Activated T-cell treated with anti-CD3 and anti-CD28 coated beads, Interleukin-2, amount 50 U/mL, for 72 hours (primary cell): Measurements from ENCODE around the gene FRMD6. TPM values are rescaled to one million over a fixed set of nuclear protein-coding genes. Genes with fewer than 3 reads are reported as not detected.
A peak's percentile ranks its signal among the peaks of the same experiment; 100 is the strongest.

Experiments
- ATAC-seq, 2 donors: fragments of 150-1000 bp; cut with Tn5 transposase; replicated peaks in 1 of 2; 2 replicates each; pipeline ENCODE4 v1.10.0; 2021; ENCODE audit warnings: moderate library complexity in 2 of 2, mild to moderate bottlenecking in 1 of 2
- DNase-seq, 2 donors: peaks; one replicate each; pipeline ENCODE4 v3.0.0; 2021 to 2022; ENCODE audit warnings: mixed read lengths in 1 of 2
- H3K27ac Mint-ChIP-seq: one replicate; pipeline ENCODE4 v1.8.0; 2022; ENCODE audit warnings: mild to moderate bottlenecking, moderate library complexity, mixed read lengths
- H3K27me3 Mint-ChIP-seq: one replicate; pipeline ENCODE4 v1.8.0; 2022; ENCODE audit warnings: low read depth, mixed read lengths
- H3K36me3 Mint-ChIP-seq, 2 donors: one replicate each; pipeline ENCODE4 v1.8.0; 2022; ENCODE audit warnings: mixed read lengths in 2 of 2, mild to moderate bottlenecking in 1 of 2; ENCODE audit not compliant: insufficient read depth in 2 of 2
- H3K4me1 Mint-ChIP-seq: one replicate; pipeline ENCODE4 v1.8.0; 2022; ENCODE audit warnings: low read depth, mixed read lengths
- H3K4me3 Mint-ChIP-seq, 2 donors: one replicate each; pipeline ENCODE4 v1.8.0; 2022; ENCODE audit warnings: mild to moderate bottlenecking in 2 of 2, mixed read lengths in 2 of 2, moderate library complexity in 2 of 2
- H3K9me3 Mint-ChIP-seq, 2 donors: one replicate each; pipeline ENCODE4 v1.8.0; 2022; ENCODE audit warnings: mixed read lengths in 2 of 2
- total RNA-seq, 2 donors: library from RNA; stranded (reverse); gene quantifications; one replicate each; pipeline ENCODE4 v1.2.3, GENCODE V29; 2022

The FRMD6 gene
- total RNA-seq, 2 donors from 2014 or later = 6.5 to 7.7 TPM

GRCh38 chr14:51658441-51659173, 6.9 kb downstream of the FRMD6 start:
- H3K36me3 Mint-ChIP-seq = peaks cover 2% of the 10 kb centered on the region in 2 donors
- no peak overlapping the region for H3K27ac Mint-ChIP-seq
- H3K4me3 Mint-ChIP-seq = no peak overlapping the region
- H3K27me3 Mint-ChIP-seq = no peaks in the 10 kb centered on the region
- H3K4me1 Mint-ChIP-seq = peaks cover 17% of the 10 kb centered on the region
- no peak for ATAC-seq
- no peaks in the 10 kb centered on the region for H3K9me3 Mint-ChIP-seq
- DNase-seq = no peak

GRCh38 chr14:51660741-51661140, 9.0 kb downstream of the FRMD6 start:
- Mint-ChIP-seq H3K9me3 (peaks cover under 1% of the 10 kb centered on the region in 2 donors), H3K36me3 (peaks cover 2 to 3% of the 10 kb centered on the region in 2 donors), H3K4me1 (peaks cover 9% of the 10 kb centered on the region), H3K27me3 (no peaks in the 10 kb centered on the region), H3K4me3 (no peak overlapping the region), H3K27ac (no peak overlapping the region)
- DNase-seq (no peak), ATAC-seq (no peak)

- Mint-ChIP-seq H3K9me3 (peaks cover 1 to 2% of the 10 kb centered on the region in 2 donors), H3K4me3 (no peak overlapping the region), H3K36me3 (peaks cover 2 to 4% of the 10 kb centered on the region in 2 donors), H3K27me3 (no peaks in the 10 kb centered on the region), H3K4me1 (peaks cover 9% of the 10 kb centered on the region), H3K27ac (no peak overlapping the region)
- ATAC-seq (no peak), DNase-seq (no peak)
Observed at GRCh38 chr14:51661504-51661903, 9.8 kb downstream of the FRMD6 start.

- Mint-ChIP-seq H3K27me3 (no peaks in the 10 kb centered on the region), H3K36me3 (peaks cover 2 to 4% of the 10 kb centered on the region in 2 donors), H3K4me3 (no peak overlapping the region), H3K4me1 (no peaks in the 10 kb centered on the region), H3K27ac (no peak overlapping the region), H3K9me3 (peaks cover 1 to 2% of the 10 kb centered on the region in 2 donors)
- ATAC-seq = peak; percentile 69 to 72
- DNase-seq = no peak
Observed at GRCh38 chr14:51663783-51664326, 12.1 kb downstream of the FRMD6 start.

GRCh38 chr14:51666070-51666469, 14.4 kb downstream of the FRMD6 start:
- H3K4me3 Mint-ChIP-seq = no peak overlapping the region
- no peaks in the 10 kb centered on the region for H3K27me3 Mint-ChIP-seq
- H3K9me3 Mint-ChIP-seq = peaks cover 1 to 2% of the 10 kb centered on the region in 2 donors

GRCh38 chr14:51666826-51667225, 15.1 kb downstream of the FRMD6 start:
- DNase-seq = no peak
- no peak overlapping the region for H3K27ac Mint-ChIP-seq
- peaks cover 1 to 2% of the 10 kb centered on the region in 2 donors for H3K9me3 Mint-ChIP-seq
- no peaks in the 10 kb centered on the region for H3K27me3 Mint-ChIP-seq
- peaks cover 0 to 7% of the 10 kb centered on the region in 2 donors for H3K36me3 Mint-ChIP-seq
- ATAC-seq = no peak
- no peaks in the 10 kb centered on the region for H3K4me1 Mint-ChIP-seq
- H3K4me3 Mint-ChIP-seq = no peak overlapping the region

More at GRCh38 chr14:51666070-51666469, 14.4 kb downstream of the FRMD6 start:
- peaks cover 0 to 4% of the 10 kb centered on the region in 2 donors for H3K36me3 Mint-ChIP-seq
- DNase-seq (no peak), ATAC-seq (no peak)
- H3K4me1 Mint-ChIP-seq = no peaks in the 10 kb centered on the region
- H3K27ac Mint-ChIP-seq = no peak overlapping the region

- no peaks in the 10 kb centered on the region for H3K27me3 Mint-ChIP-seq
- no peak overlapping the region for H3K4me3 Mint-ChIP-seq
- H3K9me3 Mint-ChIP-seq = peaks cover 1 to 2% of the 10 kb centered on the region in 2 donors
- ATAC-seq (no peak), DNase-seq (no peak)
- peaks cover 0 to 4% of the 10 kb centered on the region in 2 donors for H3K36me3 Mint-ChIP-seq
- no peaks in the 10 kb centered on the region for H3K4me1 Mint-ChIP-seq
- no peak overlapping the region for H3K27ac Mint-ChIP-seq
Observed at GRCh38 chr14:51668870-51669269, 17.2 kb downstream of the FRMD6 start.

- ATAC-seq = no peak
- Mint-ChIP-seq H3K27me3 (no peaks in the 10 kb centered on the region), H3K9me3 (no peaks in the 10 kb centered on the region), H3K4me1 (peaks cover 19% of the 10 kb centered on the region), H3K4me3 (no peak overlapping the region), H3K36me3 (peaks cover 0 to 2% of the 10 kb centered on the region in 2 donors), H3K27ac (peak overlapping the region; percentile 38)
- DNase-seq = no peak
Observed at GRCh38 chr14:51674294-51675002, 22.7 kb downstream of the FRMD6 start.

- no peak for DNase-seq
- Mint-ChIP-seq H3K9me3 (no peaks in the 10 kb centered on the region), H3K27me3 (no peaks in the 10 kb centered on the region), H3K36me3 (peaks cover 0 to 1% of the 10 kb centered on the region in 2 donors), H3K4me3 (peak overlapping the region; percentile 3 to 71), H3K4me1 (peaks cover 19% of the 10 kb centered on the region), H3K27ac (no peak overlapping the region)
- ATAC-seq = peak; percentile 83 to 92
Observed at GRCh38 chr14:51676549-51676948, 24.8 kb downstream of the FRMD6 start.

- no peak overlapping the region for H3K27ac Mint-ChIP-seq
- H3K36me3 Mint-ChIP-seq = no peaks in the 10 kb centered on the region
- ATAC-seq (no peak), DNase-seq (no peak)
- peak overlapping the region; percentile 36 to 71 for H3K4me3 Mint-ChIP-seq
- H3K27me3 Mint-ChIP-seq = no peaks in the 10 kb centered on the region
- H3K4me1 Mint-ChIP-seq = peaks cover 19% of the 10 kb centered on the region
- H3K9me3 Mint-ChIP-seq = no peaks in the 10 kb centered on the region
Observed at GRCh38 chr14:51677266-51677665, 25.6 kb downstream of the FRMD6 start.

GRCh38 chr14:51677738-51678137, 26.0 kb downstream of the FRMD6 start:
- Mint-ChIP-seq H3K36me3 (no peaks in the 10 kb centered on the region), H3K27ac (no peak overlapping the region), H3K4me3 (peak overlapping the region; percentile 4 to 36), H3K9me3 (no peaks in the 10 kb centered on the region), H3K27me3 (no peaks in the 10 kb centered on the region), H3K4me1 (peaks cover 19% of the 10 kb centered on the region)
- ATAC-seq = peak; percentile 15 to 57
- no peak for DNase-seq

GRCh38 chr14:51680031-51680430, 28.3 kb downstream of the FRMD6 start:
- no peak for DNase-seq
- no peaks in the 10 kb centered on the region for H3K27me3 Mint-ChIP-seq
- H3K27ac Mint-ChIP-seq = no peak overlapping the region
- no peaks in the 10 kb centered on the region for H3K36me3 Mint-ChIP-seq
- no peak for ATAC-seq
- H3K9me3 Mint-ChIP-seq = no peaks in the 10 kb centered on the region
- H3K4me1 Mint-ChIP-seq = peaks cover 19% of the 10 kb centered on the region
- H3K4me3 Mint-ChIP-seq = no peak overlapping the region

- H3K27ac Mint-ChIP-seq = no peak overlapping the region
- H3K4me1 Mint-ChIP-seq = peaks cover 17% of the 10 kb centered on the region
- DNase-seq (no peak), ATAC-seq (no peak)
- no peak overlapping the region for H3K4me3 Mint-ChIP-seq
- no peaks in the 10 kb centered on the region for H3K9me3 Mint-ChIP-seq
- no peaks in the 10 kb centered on the region for H3K36me3 Mint-ChIP-seq
- no peaks in the 10 kb centered on the region for H3K27me3 Mint-ChIP-seq
Observed at GRCh38 chr14:51681411-51681810, 29.7 kb downstream of the FRMD6 start.
